ENCODE measurements around the gene DENND1A. TPM values are rescaled to one million over a fixed set of nuclear protein-coding genes. Genes with fewer than 3 reads are reported as not detected.

The DENND1A gene
- total RNA-seq, 6 experiments from 2014 or later = 13.9 to 22.6 (median 16.3) TPM

GRCh38 chr9:123395276-123395688, 534.6 kb downstream of the DENND1A start:
- H3K27ac ChIP-seq = no peak overlapping the region
- 100% methylated on average over 1 of the region's 5 CpGs for WGBS (ENCODE audit: insufficient coverage, low coverage, low lambda C conversion rate, missing lambda C conversion rate)
- DNase-seq = no peak

GRCh38 chr9:123394291-123395235, 535.4 kb downstream of the DENND1A start:
- ATAC-seq = no peak
- Histone ChIP-seq H3K9me3 (no peaks in the 10 kb centered on the region), H3K27me3 (no peaks in the 10 kb centered on the region), H3K4me3 (no peak overlapping the region), H3K4me1 (no peaks in the 10 kb centered on the region), H3K27ac (no peak overlapping the region), H3K36me3 (no peaks in the 10 kb centered on the region)
- intact Hi-C loops (cut with DNase I) = no loop called here
- DNase-seq = no peak
- TF ChIP-seq POLR2A (IDR thresholded peaks at IDR 0.05) (no peak), CTCF (IDR thresholded peaks at IDR 0.05) (no peak)
- 78% methylated on average over 8 of the region's 16 CpGs for WGBS (ENCODE audit: insufficient coverage, low coverage, low lambda C conversion rate, missing lambda C conversion rate)

More at GRCh38 chr9:123395276-123395688, 534.6 kb downstream of the DENND1A start:
- Histone ChIP-seq H3K36me3 (no peaks in the 10 kb centered on the region), H3K9me3 (no peaks in the 10 kb centered on the region), H3K4me3 (no peak overlapping the region), H3K27me3 (no peaks in the 10 kb centered on the region), H3K4me1 (no peaks in the 10 kb centered on the region)
- TF ChIP-seq POLR2A (IDR thresholded peaks at IDR 0.05) = no peak
- TF ChIP-seq CTCF (IDR thresholded peaks at IDR 0.05) = no peak
- ATAC-seq = no peak
- intact Hi-C loops (cut with DNase I) = no loop called here

- Histone ChIP-seq H3K27me3 (no peaks in the 10 kb centered on the region), H3K4me1 (no peaks in the 10 kb centered on the region), H3K27ac (no peak overlapping the region), H3K9me3 (no peaks in the 10 kb centered on the region), H3K36me3 (no peaks in the 10 kb centered on the region), H3K4me3 (no peak overlapping the region)
- 94% methylated on average over 4 of the region's 4 CpGs for WGBS (ENCODE audit: insufficient coverage, low coverage, low lambda C conversion rate, missing lambda C conversion rate)
- DNase-seq = no peak
- TF ChIP-seq POLR2A (IDR thresholded peaks at IDR 0.05) (no peak), CTCF (IDR thresholded peaks at IDR 0.05) (no peak)
- ATAC-seq = no peak
- intact Hi-C loops (cut with DNase I) = no loop called here
Observed at GRCh38 chr9:123392802-123393201, 537.1 kb downstream of the DENND1A start.

- H3K4me3 ChIP-seq = no peak overlapping the region
- no peaks in the 10 kb centered on the region for H3K4me1 ChIP-seq
- no peaks in the 10 kb centered on the region for H3K36me3 ChIP-seq
- DNase-seq (no peak), ATAC-seq (no peak)
- TF ChIP-seq CTCF (IDR thresholded peaks at IDR 0.05) (no peak), POLR2A (IDR thresholded peaks at IDR 0.05) (no peak)
- H3K9me3 ChIP-seq = no peaks in the 10 kb centered on the region
- no peaks in the 10 kb centered on the region for H3K27me3 ChIP-seq
- 93% methylated on average over 27 of the region's 28 CpGs for WGBS (ENCODE audit: insufficient coverage, low coverage, low lambda C conversion rate, missing lambda C conversion rate)
- no peak overlapping the region for H3K27ac ChIP-seq
- intact Hi-C loops (cut with DNase I) = no loop called here
Observed at GRCh38 chr9:123391946-123392345, 538.0 kb downstream of the DENND1A start.

All from right lobe of liver (tissue), 6 donors.